ENCODE measurements around the gene GADL1.
A peak's percentile ranks its signal among the peaks of the same experiment; 100 is the strongest.

The GADL1 gene

DNA sequence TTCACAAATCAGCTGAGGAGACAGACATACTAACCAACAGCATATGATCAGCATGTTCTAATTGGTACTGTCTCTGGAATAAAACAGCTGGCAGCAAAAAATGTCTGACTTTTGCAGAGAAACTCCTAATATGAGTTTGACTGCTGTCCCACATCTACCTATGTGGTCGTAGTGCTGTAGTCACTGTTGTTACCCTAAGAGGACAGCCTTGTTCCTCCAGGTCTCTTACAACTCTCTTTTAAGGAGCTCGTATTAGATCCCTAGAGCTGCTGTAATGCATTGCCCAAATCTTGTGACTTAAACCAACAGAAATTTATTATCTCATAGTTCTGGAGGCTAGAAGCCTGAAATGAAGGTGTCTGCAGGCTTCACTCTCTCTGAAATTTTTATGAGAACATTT, 195.9 kb downstream of the GADL1 start:
- TF ChIP-seq CTCF (IDR thresholded peaks at IDR 0.05; ENCODE audit: low read depth, low read length): no peak
- DNase-seq (ENCODE audit: extremely low read depth, low read depth): no peak

- TF ChIP-seq CTCF (IDR thresholded peaks at IDR 0.05; ENCODE audit: low read depth, low read length): no peak
- DNase-seq (ENCODE audit: extremely low read depth, low read depth): no peak
Measured at GRCh38 chr3:30696896-30697295, 197.6 kb downstream of the GADL1 start.

- no peak for DNase-seq (ENCODE audit: extremely low read depth, low read depth)
- no peak for TF ChIP-seq CTCF (IDR thresholded peaks at IDR 0.05; ENCODE audit: low read depth, low read length)
Measured at GRCh38 chr3:30696403-30696819, 198.1 kb downstream of the GADL1 start.

DNA sequence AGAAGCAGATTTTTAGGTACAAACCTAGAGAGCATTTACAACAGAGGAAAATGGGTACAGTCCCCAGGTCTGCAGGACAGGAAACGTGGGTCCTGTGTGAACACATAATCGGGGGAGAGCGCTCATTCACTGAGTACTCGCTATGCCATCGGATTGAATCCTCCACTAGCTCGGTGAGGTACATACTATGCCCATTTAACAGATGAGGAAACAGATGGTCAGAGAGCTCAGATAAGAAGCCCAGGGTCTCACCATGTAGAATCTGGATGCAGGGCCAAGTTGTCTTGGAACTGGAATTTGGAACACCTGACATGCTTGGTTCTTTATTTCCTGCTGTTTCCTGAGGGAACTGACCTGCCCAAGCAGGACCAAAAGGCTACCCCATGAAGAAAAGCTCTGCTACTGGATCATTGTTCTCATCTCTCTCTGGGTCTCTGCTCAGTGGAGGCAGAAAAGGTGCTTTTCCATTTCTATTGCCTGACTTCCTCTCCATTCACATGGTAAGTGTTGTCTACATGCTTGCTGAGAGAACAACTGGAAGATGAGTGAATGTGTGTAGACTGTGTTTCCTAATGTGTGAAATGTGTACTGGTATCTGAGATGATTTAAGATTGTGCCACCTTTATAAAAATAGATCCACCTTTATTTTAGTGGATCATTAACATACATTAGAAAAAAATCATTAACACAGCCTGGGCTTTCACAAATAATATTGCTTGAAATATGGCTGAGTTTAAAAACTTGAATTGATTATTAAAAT, 199.0 kb downstream of the GADL1 start:
- DNase-seq (ENCODE audit: extremely low read depth, low read depth): no peak
- TF ChIP-seq CTCF (IDR thresholded peaks at IDR 0.05; ENCODE audit: low read depth, low read length): no peak

DNA sequence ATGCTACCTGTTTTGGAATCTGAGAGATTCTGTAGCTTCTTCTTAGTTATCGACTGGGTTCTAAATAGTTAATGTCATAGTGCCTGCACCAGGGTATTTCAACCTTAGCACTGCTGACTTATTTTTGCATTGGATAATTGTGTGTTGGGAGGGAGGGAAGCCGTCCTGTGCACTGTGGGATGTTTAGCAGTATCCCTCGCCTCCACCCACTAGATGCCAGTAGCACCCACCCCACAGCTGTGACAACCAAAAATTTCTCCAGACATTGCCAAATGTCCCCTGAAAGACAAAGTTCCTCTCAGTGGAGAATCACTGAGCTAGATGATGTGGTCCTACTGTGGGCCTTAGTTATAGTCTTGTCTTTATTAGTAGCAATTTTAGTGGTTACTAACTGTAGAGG, 199.8 kb downstream of the GADL1 start:
- DNase-seq (ENCODE audit: extremely low read depth, low read depth): no peak
- TF ChIP-seq CTCF (IDR thresholded peaks at IDR 0.05; ENCODE audit: low read depth, low read length): no peak

DNA sequence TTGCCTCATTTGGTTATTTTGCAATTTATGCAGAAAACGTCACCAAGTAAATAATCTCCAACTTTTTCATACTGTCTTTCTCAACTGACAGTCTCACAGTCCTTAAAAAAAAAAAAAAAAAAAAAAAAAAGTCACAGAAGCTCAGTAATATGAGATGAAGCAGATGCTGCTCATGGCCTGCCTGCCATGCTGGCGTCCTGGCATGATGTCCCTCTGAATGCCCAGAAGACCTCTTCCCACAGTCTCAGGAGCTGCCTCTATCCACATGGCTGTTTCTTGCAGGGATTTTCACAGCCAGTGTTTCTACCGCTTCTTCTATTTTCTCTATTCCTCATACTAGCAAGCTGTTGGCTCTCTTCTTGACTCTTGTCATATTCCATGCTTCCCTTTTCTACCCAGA, 200.3 kb downstream of the GADL1 start:
- TF ChIP-seq CTCF (IDR thresholded peaks at IDR 0.05; ENCODE audit: low read depth, low read length): no peak
- DNase-seq (ENCODE audit: extremely low read depth, low read depth): no peak

- TF ChIP-seq CTCF (IDR thresholded peaks at IDR 0.05; ENCODE audit: low read depth, low read length): peak; percentile 77
- DNase-seq (ENCODE audit: extremely low read depth, low read depth): peak; percentile 43
Measured at GRCh38 chr3:30693470-30694120, 200.9 kb downstream of the GADL1 start.
